GM23338 (cell line): ENCODE data around the gene FBXO39. TPM values are rescaled to one million over a fixed set of nuclear protein-coding genes. Genes with fewer than 3 reads are reported as not detected.
"Not testable (repeated sequence)": the region's sequence is repeated elsewhere in the genome, so short reads cannot be mapped to it uniquely, and the experiment has no call there.

Experiments
- ATAC-seq: fragments of 200-7000 bp; cut with Tn5 transposase; 3 replicates; pipeline ENCODE4 v1.9.1; 2020
- DNase-seq: peaks from one replicate; pipeline ENCODE4 v3.0.0-alpha.2; 2015; ENCODE audit warnings: low spot score
- H2AFZ ChIP-seq: fragments of 200-600 bp; sonication (generic); 2 replicates; pipeline ENCODE4 v1.8.0; 2016; ENCODE audit warnings: antibody characterized with exemption, mild to moderate bottlenecking, moderate library complexity
- H3F3A ChIP-seq: fragments of 200-600 bp; sonication (generic); replicated peaks from 2 replicates; pipeline ENCODE4 v1.8.0; 2017; ENCODE audit warnings: antibody characterized with exemption, mixed run types, low read depth
- H3K27ac ChIP-seq: fragments of 200-600 bp; sonication (generic); 2 replicates; pipeline ENCODE4 v1.6.1; 2016; ENCODE audit warnings: low read depth
- H3K27me3 ChIP-seq: fragments of 200-600 bp; sonication (generic); 2 replicates; pipeline ENCODE4 v1.8.0; 2016; ENCODE audit warnings: mild to moderate bottlenecking, mixed run types, moderate library complexity; ENCODE audit not compliant: insufficient read depth
- H3K36me3 ChIP-seq: fragments of 200-600 bp; sonication (generic); 2 replicates; pipeline ENCODE4 v1.8.0; 2016; ENCODE audit warnings: mild to moderate bottlenecking; ENCODE audit not compliant: insufficient read depth
- H3K4me1 ChIP-seq: fragments of 200-600 bp; sonication (generic); 2 replicates; pipeline ENCODE4 v1.8.0; 2016; ENCODE audit warnings: mild to moderate bottlenecking, moderate library complexity; ENCODE audit not compliant: insufficient read depth
- H3K4me2 ChIP-seq: fragments of 200-600 bp; sonication (generic); 2 replicates; pipeline ENCODE4 v1.7.1; 2017; ENCODE audit warnings: mixed run types
- H3K4me3 ChIP-seq: fragments of 200-600 bp; sonication (generic); 2 replicates; pipeline ENCODE4 v1.6.1; 2016; ENCODE audit warnings: mixed run types
- H3K79me2 ChIP-seq: fragments of 200-600 bp; sonication (generic); replicated peaks from 2 replicates; pipeline ENCODE4 v1.8.0; 2017; ENCODE audit warnings: mild to moderate bottlenecking; ENCODE audit not compliant: insufficient read depth
- H3K9me2 ChIP-seq: fragments of 200-600 bp; sonication (generic); 2 replicates; pipeline ENCODE4 v1.8.0; 2017; ENCODE audit not compliant: insufficient read depth
- H4K20me1 ChIP-seq: fragments of 200-600 bp; sonication (generic); replicated peaks from 2 replicates; pipeline ENCODE4 v1.8.0; 2017; ENCODE audit warnings: mild to moderate bottlenecking; ENCODE audit not compliant: insufficient read depth
- H3K27ac Mint-ChIP-seq: 2 replicates; pipeline ENCODE4 v1.8.0; 2020; ENCODE audit warnings: inconsistent platforms, mild to moderate bottlenecking, moderate library complexity, mixed read lengths
- H3K27me3 Mint-ChIP-seq: 3 replicates; pipeline ENCODE4 v1.8.0; 2022; ENCODE audit warnings: low read depth, mild to moderate bottlenecking, moderate library complexity, mixed read lengths, inconsistent platforms; ENCODE audit not compliant: insufficient read depth, poor library complexity
- H3K36me3 Mint-ChIP-seq: 3 replicates; pipeline ENCODE4 v1.8.0; 2021; ENCODE audit warnings: low read depth, mild to moderate bottlenecking, inconsistent platforms, moderate library complexity, mixed read lengths
- H3K4me1 Mint-ChIP-seq: 3 replicates; pipeline ENCODE4 v1.8.0; 2020; ENCODE audit warnings: mild to moderate bottlenecking, inconsistent platforms, mixed read lengths
- H3K4me3 Mint-ChIP-seq: 3 replicates; pipeline ENCODE4 v1.8.0; 2021; ENCODE audit warnings: moderate library complexity, mild to moderate bottlenecking, inconsistent platforms, mixed read lengths
- H3K9me3 Mint-ChIP-seq: 3 replicates; pipeline ENCODE4 v1.8.0; 2020; ENCODE audit warnings: moderate library complexity, mild to moderate bottlenecking, inconsistent platforms, mixed read lengths
- CREB1 ChIP-seq: fragments of 250-450 bp; sonication (Bioruptor Pico); IDR thresholded peaks from 2 replicates; pipeline ENCODE4 v1.5.0; 2020; ENCODE audit warnings: low read depth, mild to moderate bottlenecking, moderate library complexity
- NANOG ChIP-seq: IDR thresholded peaks from 2 replicates; pipeline ENCODE4 v1.6.1; 2016; ENCODE audit warnings: antibody characterized with exemption, borderline replicate concordance
- STAT1 ChIP-seq: IDR thresholded peaks from one replicate; pipeline ENCODE4 v1.6.1; 2016; ENCODE audit warnings: antibody characterized with exemption; ENCODE audit not compliant: unreplicated experiment
- polyA plus RNA-seq: library from polyadenylated mRNA; unstranded; fragments of >200 nt; fragmentation: Nextera tagmentation; extraction: Ambion mirVana; gene quantifications from 2 replicates; pipeline ENCODE4 v1.2.1, GENCODE V29; 2016
- total RNA-seq: library from RNA; depleted of rRNA; stranded (reverse); fragments of >200 nt; shearing (Covaris generic); gene quantifications from 2 replicates; pipeline ENCODE4 v1.2.3, GENCODE V29; 2014
- TF ChIP-seq, protein P1 (sequence below): fragments of 250-450 bp; sonication (Bioruptor Pico); IDR thresholded peaks from 2 replicates; pipeline ENCODE4 v1.5.0; 2020; ENCODE audit warnings: mild to moderate bottlenecking, moderate library complexity
- TF ChIP-seq, protein P2 (sequence below): IDR thresholded peaks from 2 replicates; pipeline ENCODE4 v1.6.1; 2016; ENCODE audit warnings: antibody characterized with exemption
- TF ChIP-seq, protein P3 (sequence below), 2 experiments: fragments of 200-600 bp in 1 of 2; sonication (generic) in 1 of 2; conservative IDR thresholded peaks; 2 replicates each; pipeline versions ENCODE4 v1.5.1 to v1.6.1; 2016 to 2017; ENCODE audit warnings: antibody characterized with exemption in 2 of 2, low read depth in 2 of 2, mild to moderate bottlenecking in 2 of 2, moderate library complexity in 1 of 2

The FBXO39 gene
- total and polyA plus RNA-seq, 2 experiments from 2014 or later: not detected

DNA sequence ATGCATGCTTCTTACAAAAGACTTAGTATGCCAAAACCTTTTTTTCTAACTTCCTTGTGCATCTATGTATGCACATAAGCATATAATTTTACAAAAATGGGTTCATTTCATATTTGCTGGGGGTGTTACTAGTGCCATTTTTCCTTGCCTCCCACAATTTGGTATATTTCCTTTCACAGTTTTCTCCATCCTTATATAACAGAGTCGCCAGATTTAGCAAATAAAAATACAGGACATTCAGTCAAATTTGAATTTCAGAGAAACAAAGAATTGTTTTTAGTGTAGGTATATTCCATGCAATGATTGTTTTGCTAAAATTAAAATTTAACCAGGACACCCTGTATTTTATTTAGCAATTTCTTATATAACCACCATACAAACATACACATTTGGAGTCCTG is 4.0 kb upstream of the FBXO39 start (continued):
- TF ChIP-seq, protein P1, sequence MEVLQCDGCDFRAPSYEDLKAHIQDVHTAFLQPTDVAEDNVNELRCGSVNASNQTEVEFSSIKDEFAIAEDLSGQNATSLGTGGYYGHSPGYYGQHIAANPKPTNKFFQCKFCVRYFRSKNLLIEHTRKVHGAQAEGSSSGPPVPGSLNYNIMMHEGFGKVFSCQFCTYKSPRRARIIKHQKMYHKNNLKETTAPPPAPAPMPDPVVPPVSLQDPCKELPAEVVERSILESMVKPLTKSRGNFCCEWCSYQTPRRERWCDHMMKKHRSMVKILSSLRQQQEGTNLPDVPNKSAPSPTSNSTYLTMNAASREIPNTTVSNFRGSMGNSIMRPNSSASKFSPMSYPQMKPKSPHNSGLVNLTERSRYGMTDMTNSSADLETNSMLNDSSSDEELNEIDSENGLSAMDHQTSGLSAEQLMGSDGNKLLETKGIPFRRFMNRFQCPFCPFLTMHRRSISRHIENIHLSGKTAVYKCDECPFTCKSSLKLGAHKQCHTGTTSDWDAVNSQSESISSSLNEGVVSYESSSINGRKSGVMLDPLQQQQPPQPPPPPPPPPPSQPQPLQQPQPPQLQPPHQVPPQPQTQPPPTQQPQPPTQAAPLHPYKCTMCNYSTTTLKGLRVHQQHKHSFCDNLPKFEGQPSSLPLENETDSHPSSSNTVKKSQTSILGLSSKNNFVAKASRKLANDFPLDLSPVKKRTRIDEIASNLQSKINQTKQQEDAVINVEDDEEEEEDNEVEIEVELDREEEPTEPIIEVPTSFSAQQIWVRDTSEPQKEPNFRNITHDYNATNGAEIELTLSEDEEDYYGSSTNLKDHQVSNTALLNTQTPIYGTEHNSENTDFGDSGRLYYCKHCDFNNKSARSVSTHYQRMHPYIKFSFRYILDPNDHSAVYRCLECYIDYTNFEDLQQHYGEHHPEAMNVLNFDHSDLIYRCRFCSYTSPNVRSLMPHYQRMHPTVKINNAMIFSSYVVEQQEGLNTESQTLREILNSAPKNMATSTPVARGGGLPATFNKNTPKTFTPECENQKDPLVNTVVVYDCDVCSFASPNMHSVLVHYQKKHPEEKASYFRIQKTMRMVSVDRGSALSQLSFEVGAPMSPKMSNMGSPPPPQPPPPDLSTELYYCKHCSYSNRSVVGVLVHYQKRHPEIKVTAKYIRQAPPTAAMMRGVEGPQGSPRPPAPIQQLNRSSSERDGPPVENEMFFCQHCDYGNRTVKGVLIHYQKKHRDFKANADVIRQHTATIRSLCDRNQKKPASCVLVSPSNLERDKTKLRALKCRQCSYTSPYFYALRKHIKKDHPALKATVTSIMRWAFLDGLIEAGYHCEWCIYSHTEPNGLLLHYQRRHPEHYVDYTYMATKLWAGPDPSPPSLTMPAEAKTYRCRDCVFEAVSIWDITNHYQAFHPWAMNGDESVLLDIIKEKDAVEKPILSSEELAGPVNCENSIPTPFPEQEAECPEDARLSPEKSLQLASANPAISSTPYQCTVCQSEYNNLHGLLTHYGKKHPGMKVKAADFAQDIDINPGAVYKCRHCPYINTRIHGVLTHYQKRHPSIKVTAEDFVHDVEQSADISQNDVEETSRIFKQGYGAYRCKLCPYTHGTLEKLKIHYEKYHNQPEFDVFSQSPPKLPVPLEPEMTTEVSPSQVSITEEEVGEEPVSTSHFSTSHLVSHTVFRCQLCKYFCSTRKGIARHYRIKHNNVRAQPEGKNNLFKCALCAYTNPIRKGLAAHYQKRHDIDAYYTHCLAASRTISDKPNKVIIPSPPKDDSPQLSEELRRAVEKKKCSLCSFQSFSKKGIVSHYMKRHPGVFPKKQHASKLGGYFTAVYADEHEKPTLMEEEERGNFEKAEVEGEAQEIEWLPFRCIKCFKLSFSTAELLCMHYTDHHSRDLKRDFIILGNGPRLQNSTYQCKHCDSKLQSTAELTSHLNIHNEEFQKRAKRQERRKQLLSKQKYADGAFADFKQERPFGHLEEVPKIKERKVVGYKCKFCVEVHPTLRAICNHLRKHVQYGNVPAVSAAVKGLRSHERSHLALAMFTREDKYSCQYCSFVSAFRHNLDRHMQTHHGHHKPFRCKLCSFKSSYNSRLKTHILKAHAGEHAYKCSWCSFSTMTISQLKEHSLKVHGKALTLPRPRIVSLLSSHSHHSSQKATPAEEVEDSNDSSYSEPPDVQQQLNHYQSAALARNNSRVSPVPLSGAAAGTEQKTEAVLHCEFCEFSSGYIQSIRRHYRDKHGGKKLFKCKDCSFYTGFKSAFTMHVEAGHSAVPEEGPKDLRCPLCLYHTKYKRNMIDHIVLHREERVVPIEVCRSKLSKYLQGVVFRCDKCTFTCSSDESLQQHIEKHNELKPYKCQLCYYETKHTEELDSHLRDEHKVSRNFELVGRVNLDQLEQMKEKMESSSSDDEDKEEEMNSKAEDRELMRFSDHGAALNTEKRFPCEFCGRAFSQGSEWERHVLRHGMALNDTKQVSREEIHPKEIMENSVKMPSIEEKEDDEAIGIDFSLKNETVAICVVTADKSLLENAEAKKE (CRISPR knock-in tag): no peak
- TF ChIP-seq, protein P2, sequence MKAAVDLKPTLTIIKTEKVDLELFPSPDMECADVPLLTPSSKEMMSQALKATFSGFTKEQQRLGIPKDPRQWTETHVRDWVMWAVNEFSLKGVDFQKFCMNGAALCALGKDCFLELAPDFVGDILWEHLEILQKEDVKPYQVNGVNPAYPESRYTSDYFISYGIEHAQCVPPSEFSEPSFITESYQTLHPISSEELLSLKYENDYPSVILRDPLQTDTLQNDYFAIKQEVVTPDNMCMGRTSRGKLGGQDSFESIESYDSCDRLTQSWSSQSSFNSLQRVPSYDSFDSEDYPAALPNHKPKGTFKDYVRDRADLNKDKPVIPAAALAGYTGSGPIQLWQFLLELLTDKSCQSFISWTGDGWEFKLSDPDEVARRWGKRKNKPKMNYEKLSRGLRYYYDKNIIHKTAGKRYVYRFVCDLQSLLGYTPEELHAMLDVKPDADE: no peak
- TF ChIP-seq NANOG (no peak), STAT1 (no peak), CREB1 (CRISPR knock-in tag) (no peak)
- TF ChIP-seq, protein P3, sequence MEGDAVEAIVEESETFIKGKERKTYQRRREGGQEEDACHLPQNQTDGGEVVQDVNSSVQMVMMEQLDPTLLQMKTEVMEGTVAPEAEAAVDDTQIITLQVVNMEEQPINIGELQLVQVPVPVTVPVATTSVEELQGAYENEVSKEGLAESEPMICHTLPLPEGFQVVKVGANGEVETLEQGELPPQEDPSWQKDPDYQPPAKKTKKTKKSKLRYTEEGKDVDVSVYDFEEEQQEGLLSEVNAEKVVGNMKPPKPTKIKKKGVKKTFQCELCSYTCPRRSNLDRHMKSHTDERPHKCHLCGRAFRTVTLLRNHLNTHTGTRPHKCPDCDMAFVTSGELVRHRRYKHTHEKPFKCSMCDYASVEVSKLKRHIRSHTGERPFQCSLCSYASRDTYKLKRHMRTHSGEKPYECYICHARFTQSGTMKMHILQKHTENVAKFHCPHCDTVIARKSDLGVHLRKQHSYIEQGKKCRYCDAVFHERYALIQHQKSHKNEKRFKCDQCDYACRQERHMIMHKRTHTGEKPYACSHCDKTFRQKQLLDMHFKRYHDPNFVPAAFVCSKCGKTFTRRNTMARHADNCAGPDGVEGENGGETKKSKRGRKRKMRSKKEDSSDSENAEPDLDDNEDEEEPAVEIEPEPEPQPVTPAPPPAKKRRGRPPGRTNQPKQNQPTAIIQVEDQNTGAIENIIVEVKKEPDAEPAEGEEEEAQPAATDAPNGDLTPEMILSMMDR (conservative IDR thresholded peaks at IDR 0.05; ENCODE audit: low read depth in 2 of 2): no peak

DNA sequence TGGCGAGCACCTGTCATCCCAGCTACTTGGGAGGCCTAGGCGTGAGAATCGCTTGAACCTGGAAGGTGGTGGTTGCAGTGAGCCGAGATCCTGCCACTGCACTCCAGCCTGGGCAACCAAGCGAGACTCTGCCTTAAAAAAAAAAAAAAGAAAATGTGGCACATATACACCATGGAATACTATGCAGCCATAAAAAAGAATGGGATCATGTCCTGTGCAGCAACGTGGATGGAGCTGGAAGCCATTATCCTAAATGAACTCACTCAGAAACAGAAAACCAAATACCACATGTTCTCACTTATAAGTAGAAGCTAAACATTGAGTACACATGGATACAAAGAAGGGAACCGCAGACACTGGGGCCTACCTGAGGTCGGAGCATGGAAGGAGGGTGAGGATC is 1.1 kb upstream of the FBXO39 start:
- not testable (repeated sequence) for H3K4me3 ChIP-seq, H3K4me2 ChIP-seq, DNase-seq, H3K9me2 ChIP-seq, H4K20me1 ChIP-seq, H3K4me1 Mint-ChIP-seq, H3F3A ChIP-seq, H2AFZ ChIP-seq, H3K36me3 Mint-ChIP-seq, H3K27ac ChIP-seq, H3K79me2 ChIP-seq, H3K36me3 ChIP-seq, ATAC-seq, H3K27ac Mint-ChIP-seq, H3K4me1 ChIP-seq, H3K4me3 Mint-ChIP-seq
- Mint-ChIP-seq H3K27me3 (peaks cover 20% of the 10 kb centered on the region), H3K9me3 (peaks cover 13% of the 10 kb centered on the region; the same call in 2 of the 3 replicates)
- H3K27me3 ChIP-seq: peaks cover 28% of the 10 kb centered on the region
